Activated naive CD4-positive, alpha-beta T cell treated with anti-CD3 and anti-CD28 coated beads, Interleukin-2, amount 50 U/mL, for 24 hours (primary cell): Measurements from ENCODE around the gene ANXA6.

Source experiments
- H3K27ac Mint-ChIP-seq: one replicate; pipeline ENCODE4 v1.8.0; 2021; ENCODE audit warnings: mild to moderate bottlenecking, mixed read lengths
- H3K27me3 Mint-ChIP-seq: one replicate; pipeline ENCODE4 v1.8.0; 2021; ENCODE audit warnings: mixed read lengths
- H3K36me3 Mint-ChIP-seq: one replicate; pipeline ENCODE4 v1.8.0; 2021; ENCODE audit warnings: mixed read lengths
- H3K4me1 Mint-ChIP-seq: one replicate; pipeline ENCODE4 v1.8.0; 2021; ENCODE audit warnings: mixed read lengths
- H3K4me3 Mint-ChIP-seq: one replicate; pipeline ENCODE4 v1.8.0; 2021; ENCODE audit warnings: mild to moderate bottlenecking, mixed read lengths
- H3K9me3 Mint-ChIP-seq: one replicate; pipeline ENCODE4 v1.8.0; 2021; ENCODE audit warnings: mixed read lengths

Gene ANXA6

GRCh38 chr5:151107738-151108520 is 49.6 kb downstream of the ANXA6 start:
- Mint-ChIP-seq H3K4me1 (no peaks in the 10 kb centered on the region), H3K9me3 (no peaks in the 10 kb centered on the region), H3K27me3 (no peaks in the 10 kb centered on the region), H3K27ac (peak overlapping the region; percentile 57), H3K4me3 (no peak overlapping the region), H3K36me3 (peaks cover 6% of the 10 kb centered on the region)

- H3K27ac Mint-ChIP-seq, result no peak overlapping the region
- H3K9me3 Mint-ChIP-seq, result no peaks in the 10 kb centered on the region
- H3K27me3 Mint-ChIP-seq, result no peaks in the 10 kb centered on the region
- H3K4me1 Mint-ChIP-seq, result no peaks in the 10 kb centered on the region
- H3K4me3 Mint-ChIP-seq, result no peak overlapping the region
- peaks cover 6% of the 10 kb centered on the region for H3K36me3 Mint-ChIP-seq
Observed at GRCh38 chr5:151107084-151107483, 50.5 kb downstream of the ANXA6 start.

- no peak overlapping the region for H3K27ac Mint-ChIP-seq
- no peaks in the 10 kb centered on the region for H3K27me3 Mint-ChIP-seq
- peaks cover 9% of the 10 kb centered on the region for H3K36me3 Mint-ChIP-seq
- no peaks in the 10 kb centered on the region for H3K9me3 Mint-ChIP-seq
- no peak overlapping the region for H3K4me3 Mint-ChIP-seq
- no peaks in the 10 kb centered on the region for H3K4me1 Mint-ChIP-seq
Observed at GRCh38 chr5:151106509-151106908, 51.1 kb downstream of the ANXA6 start.

- Mint-ChIP-seq H3K9me3 (no peaks in the 10 kb centered on the region), H3K27ac (no peak overlapping the region), H3K4me3 (no peak overlapping the region), H3K27me3 (no peaks in the 10 kb centered on the region), H3K36me3 (peaks cover 9% of the 10 kb centered on the region), H3K4me1 (no peaks in the 10 kb centered on the region)
Observed at GRCh38 chr5:151106043-151106442, 51.5 kb downstream of the ANXA6 start.

GRCh38 chr5:151105561-151105960 is 52.0 kb downstream of the ANXA6 start:
- peaks cover 9% of the 10 kb centered on the region for H3K36me3 Mint-ChIP-seq

GRCh38 chr5:151104795-151105194 is 52.8 kb downstream of the ANXA6 start:
- Mint-ChIP-seq H3K4me3 (no peak overlapping the region), H3K4me1 (peaks cover 10% of the 10 kb centered on the region), H3K36me3 (peaks cover 10% of the 10 kb centered on the region), H3K27ac (no peak overlapping the region), H3K27me3 (no peaks in the 10 kb centered on the region), H3K9me3 (no peaks in the 10 kb centered on the region)

More at GRCh38 chr5:151105561-151105960, 52.0 kb downstream of the ANXA6 start:
- Mint-ChIP-seq H3K4me3 (no peak overlapping the region), H3K9me3 (no peaks in the 10 kb centered on the region), H3K27ac (no peak overlapping the region), H3K4me1 (peaks cover 3% of the 10 kb centered on the region), H3K27me3 (no peaks in the 10 kb centered on the region)

- H3K27ac Mint-ChIP-seq, result peak overlapping the region; percentile 92
- H3K36me3 Mint-ChIP-seq, result peaks cover 8% of the 10 kb centered on the region
- H3K4me3 Mint-ChIP-seq, result no peak overlapping the region
- no peaks in the 10 kb centered on the region for H3K9me3 Mint-ChIP-seq
- H3K4me1 Mint-ChIP-seq, result peaks cover 38% of the 10 kb centered on the region
- H3K27me3 Mint-ChIP-seq, result no peaks in the 10 kb centered on the region
Observed at GRCh38 chr5:151101746-151102145, 55.8 kb downstream of the ANXA6 start.

GRCh38 chr5:151101151-151101550 is 56.4 kb downstream of the ANXA6 start:
- no peaks in the 10 kb centered on the region for H3K9me3 Mint-ChIP-seq
- H3K36me3 Mint-ChIP-seq, result peaks cover 8% of the 10 kb centered on the region
- no peak overlapping the region for H3K27ac Mint-ChIP-seq
- H3K4me3 Mint-ChIP-seq, result no peak overlapping the region
- peaks cover 44% of the 10 kb centered on the region for H3K4me1 Mint-ChIP-seq
- no peaks in the 10 kb centered on the region for H3K27me3 Mint-ChIP-seq

- H3K36me3 Mint-ChIP-seq, result peaks cover 8% of the 10 kb centered on the region
- no peaks in the 10 kb centered on the region for H3K27me3 Mint-ChIP-seq
- H3K4me1 Mint-ChIP-seq, result peaks cover 49% of the 10 kb centered on the region
- H3K9me3 Mint-ChIP-seq, result no peaks in the 10 kb centered on the region
- peak overlapping the region; percentile 19 for H3K27ac Mint-ChIP-seq
- no peak overlapping the region for H3K4me3 Mint-ChIP-seq
Observed at GRCh38 chr5:151100681-151101080, 56.9 kb downstream of the ANXA6 start.

GRCh38 chr5:151098768-151099121 is 58.8 kb downstream of the ANXA6 start:
- Mint-ChIP-seq H3K27ac (peak overlapping the region; percentile 68), H3K9me3 (no peaks in the 10 kb centered on the region), H3K27me3 (no peaks in the 10 kb centered on the region), H3K4me3 (peak overlapping the region; percentile 6), H3K4me1 (peaks cover 68% of the 10 kb centered on the region), H3K36me3 (peaks cover 8% of the 10 kb centered on the region)

- Mint-ChIP-seq H3K27me3 (no peaks in the 10 kb centered on the region), H3K4me1 (peaks cover 74% of the 10 kb centered on the region), H3K27ac (peak overlapping the region; percentile 84), H3K4me3 (peak overlapping the region; percentile 34), H3K9me3 (no peaks in the 10 kb centered on the region), H3K36me3 (peaks cover 5% of the 10 kb centered on the region)
Observed at GRCh38 chr5:151097820-151098767, 59.5 kb downstream of the ANXA6 start.

GRCh38 chr5:151097061-151097460 is 60.5 kb downstream of the ANXA6 start:
- Mint-ChIP-seq H3K27me3 (no peaks in the 10 kb centered on the region), H3K27ac (no peak overlapping the region)

GRCh38 chr5:151096001-151096373 is 61.6 kb downstream of the ANXA6 start:
- peak overlapping the region; percentile 93 for H3K27ac Mint-ChIP-seq
- no peak overlapping the region for H3K4me3 Mint-ChIP-seq
- peaks cover 1% of the 10 kb centered on the region for H3K36me3 Mint-ChIP-seq
- no peaks in the 10 kb centered on the region for H3K27me3 Mint-ChIP-seq
- no peaks in the 10 kb centered on the region for H3K9me3 Mint-ChIP-seq
- H3K4me1 Mint-ChIP-seq, result peaks cover 88% of the 10 kb centered on the region

More at GRCh38 chr5:151097061-151097460, 60.5 kb downstream of the ANXA6 start:
- Mint-ChIP-seq H3K9me3 (no peaks in the 10 kb centered on the region), H3K4me1 (peaks cover 80% of the 10 kb centered on the region), H3K4me3 (no peak overlapping the region), H3K36me3 (peaks cover 5% of the 10 kb centered on the region)

- Mint-ChIP-seq H3K4me3 (no peak overlapping the region), H3K27ac (peak overlapping the region; percentile 93)
Observed at GRCh38 chr5:151095341-151096000, 62.1 kb downstream of the ANXA6 start.

GRCh38 chr5:151094852-151095245 is 62.7 kb downstream of the ANXA6 start:
- Mint-ChIP-seq H3K9me3 (no peaks in the 10 kb centered on the region), H3K27ac (peak overlapping the region; percentile 65), H3K27me3 (no peaks in the 10 kb centered on the region), H3K4me3 (peak overlapping the region; percentile 77), H3K4me1 (peaks cover 78% of the 10 kb centered on the region), H3K36me3 (no peaks in the 10 kb centered on the region)

More at GRCh38 chr5:151095341-151096000, 62.1 kb downstream of the ANXA6 start:
- H3K9me3 Mint-ChIP-seq, result no peaks in the 10 kb centered on the region
- peaks cover 84% of the 10 kb centered on the region for H3K4me1 Mint-ChIP-seq
- H3K27me3 Mint-ChIP-seq, result no peaks in the 10 kb centered on the region
- H3K36me3 Mint-ChIP-seq, result peaks cover under 1% of the 10 kb centered on the region
